Nephron (organoid): ENCODE data around the gene COMMD4.

Source experiments
- H3K27ac Mint-ChIP-seq, 3 experiments: 2 replicates each; pipeline ENCODE4 v1.8.0; 2020; ENCODE audit warnings: mixed read lengths in 3 of 3, mild to moderate bottlenecking in 2 of 3, moderate library complexity in 1 of 3
- H3K27me3 Mint-ChIP-seq: 2 replicates; pipeline ENCODE4 v1.8.0; 2021; ENCODE audit warnings: low read depth, mild to moderate bottlenecking, moderate library complexity, mixed read lengths
- H3K36me3 Mint-ChIP-seq: 2 replicates; pipeline ENCODE4 v1.8.0; 2020; ENCODE audit warnings: low read depth, mixed read lengths
- H3K4me1 Mint-ChIP-seq: 2 replicates; pipeline ENCODE4 v1.8.0; 2020; ENCODE audit warnings: mixed read lengths
- H3K4me3 Mint-ChIP-seq, 3 experiments: 2 replicates each; pipeline ENCODE4 v1.8.0; 2020; ENCODE audit warnings: mild to moderate bottlenecking in 3 of 3, mixed read lengths in 3 of 3, moderate library complexity in 2 of 3
- H3K9me3 Mint-ChIP-seq: 2 replicates; pipeline ENCODE4 v1.8.0; 2020; ENCODE audit warnings: mixed read lengths
- TF ChIP-seq, protein P1 (sequence below), 3 experiments: fragments of 200-600 bp; sonication (generic); IDR thresholded peaks; one replicate each; pipeline ENCODE4 v1.5.0; 2021; ENCODE audit warnings: antibody characterized with exemption in 3 of 3; ENCODE audit not compliant: unreplicated experiment in 3 of 3

Gene COMMD4

GRCh38 chr15:75360391-75360790 lies 24.5 kb downstream of the COMMD4 start:
- H3K27me3 Mint-ChIP-seq, result peaks cover 3% of the 10 kb centered on the region
- no peaks in the 10 kb centered on the region for H3K9me3 Mint-ChIP-seq
- H3K4me3 Mint-ChIP-seq, result no peak overlapping the region
- TF ChIP-seq, protein P1, sequence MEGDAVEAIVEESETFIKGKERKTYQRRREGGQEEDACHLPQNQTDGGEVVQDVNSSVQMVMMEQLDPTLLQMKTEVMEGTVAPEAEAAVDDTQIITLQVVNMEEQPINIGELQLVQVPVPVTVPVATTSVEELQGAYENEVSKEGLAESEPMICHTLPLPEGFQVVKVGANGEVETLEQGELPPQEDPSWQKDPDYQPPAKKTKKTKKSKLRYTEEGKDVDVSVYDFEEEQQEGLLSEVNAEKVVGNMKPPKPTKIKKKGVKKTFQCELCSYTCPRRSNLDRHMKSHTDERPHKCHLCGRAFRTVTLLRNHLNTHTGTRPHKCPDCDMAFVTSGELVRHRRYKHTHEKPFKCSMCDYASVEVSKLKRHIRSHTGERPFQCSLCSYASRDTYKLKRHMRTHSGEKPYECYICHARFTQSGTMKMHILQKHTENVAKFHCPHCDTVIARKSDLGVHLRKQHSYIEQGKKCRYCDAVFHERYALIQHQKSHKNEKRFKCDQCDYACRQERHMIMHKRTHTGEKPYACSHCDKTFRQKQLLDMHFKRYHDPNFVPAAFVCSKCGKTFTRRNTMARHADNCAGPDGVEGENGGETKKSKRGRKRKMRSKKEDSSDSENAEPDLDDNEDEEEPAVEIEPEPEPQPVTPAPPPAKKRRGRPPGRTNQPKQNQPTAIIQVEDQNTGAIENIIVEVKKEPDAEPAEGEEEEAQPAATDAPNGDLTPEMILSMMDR (IDR thresholded peaks at IDR 0.05; ENCODE audit: unreplicated experiment in 3 of 3), result no peak
- no peak overlapping the region for H3K27ac Mint-ChIP-seq
- peaks cover 4% of the 10 kb centered on the region for H3K36me3 Mint-ChIP-seq
- H3K4me1 Mint-ChIP-seq, result no peaks in the 10 kb centered on the region

DNA sequence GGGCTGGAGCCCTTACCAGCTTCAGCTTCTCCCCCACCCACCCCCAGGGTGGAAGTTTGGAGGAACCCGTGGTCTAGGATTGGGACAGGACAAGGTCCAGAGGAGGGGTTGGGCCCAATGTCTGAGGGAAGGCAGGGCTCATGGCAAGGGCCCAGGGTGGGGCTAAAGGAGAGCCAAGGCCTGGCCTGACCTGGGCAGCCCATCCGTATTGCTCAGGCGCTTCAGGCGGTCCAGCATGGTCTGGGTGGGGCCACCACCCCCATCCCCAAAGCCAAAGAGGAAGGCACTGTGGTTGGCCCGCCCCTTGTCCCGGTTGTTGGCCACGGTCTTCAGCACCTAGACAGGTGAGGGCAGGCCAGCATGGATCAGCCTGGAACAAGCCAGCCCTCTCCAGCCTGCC lies 25.0 kb downstream of the COMMD4 start:
- Mint-ChIP-seq H3K4me1 (no peaks in the 10 kb centered on the region), H3K27me3 (peaks cover 3% of the 10 kb centered on the region), H3K27ac (no peak overlapping the region), H3K9me3 (no peaks in the 10 kb centered on the region), H3K4me3 (no peak overlapping the region), H3K36me3 (peaks cover 4% of the 10 kb centered on the region)
- TF ChIP-seq, protein P1 (IDR thresholded peaks at IDR 0.05; ENCODE audit: unreplicated experiment in 3 of 3), result no peak

DNA sequence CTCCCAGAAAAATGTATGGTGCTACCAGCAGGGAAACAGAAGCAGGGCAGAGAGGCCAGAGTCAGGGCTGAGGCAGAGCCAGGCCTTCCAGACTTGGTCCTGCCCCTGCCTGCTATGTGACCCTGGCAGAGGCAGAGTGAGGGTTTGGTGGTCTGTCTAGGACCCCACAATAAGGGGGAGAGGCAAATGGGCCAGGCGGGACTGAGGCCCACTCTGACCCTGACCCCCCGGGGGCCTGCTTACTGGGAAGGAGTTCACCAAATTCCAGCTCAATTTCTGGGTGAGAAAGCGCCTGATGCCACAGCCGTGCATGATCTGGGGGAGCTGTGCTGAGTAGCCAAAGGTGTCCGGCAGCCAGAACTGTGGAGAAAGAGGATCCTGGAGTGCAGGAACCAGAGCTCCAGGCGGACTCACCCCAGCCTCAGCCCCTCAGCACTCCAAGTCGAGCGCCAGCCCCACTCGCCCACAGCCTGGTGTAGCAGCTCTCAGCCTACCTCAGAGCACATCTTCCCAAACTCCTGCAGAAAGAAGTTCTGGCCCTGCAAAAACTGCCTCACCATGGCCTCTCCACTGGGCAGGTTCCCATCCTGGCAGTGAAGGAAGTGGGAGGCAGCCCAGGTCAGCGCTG lies 25.6 kb downstream of the COMMD4 start:
- Mint-ChIP-seq H3K27ac (no peak overlapping the region), H3K4me3 (no peak overlapping the region), H3K36me3 (peaks cover 4% of the 10 kb centered on the region), H3K4me1 (no peaks in the 10 kb centered on the region), H3K9me3 (no peaks in the 10 kb centered on the region), H3K27me3 (peaks cover 3% of the 10 kb centered on the region)
- TF ChIP-seq, protein P1 (IDR thresholded peaks at IDR 0.05; ENCODE audit: unreplicated experiment in 3 of 3), result no peak

DNA sequence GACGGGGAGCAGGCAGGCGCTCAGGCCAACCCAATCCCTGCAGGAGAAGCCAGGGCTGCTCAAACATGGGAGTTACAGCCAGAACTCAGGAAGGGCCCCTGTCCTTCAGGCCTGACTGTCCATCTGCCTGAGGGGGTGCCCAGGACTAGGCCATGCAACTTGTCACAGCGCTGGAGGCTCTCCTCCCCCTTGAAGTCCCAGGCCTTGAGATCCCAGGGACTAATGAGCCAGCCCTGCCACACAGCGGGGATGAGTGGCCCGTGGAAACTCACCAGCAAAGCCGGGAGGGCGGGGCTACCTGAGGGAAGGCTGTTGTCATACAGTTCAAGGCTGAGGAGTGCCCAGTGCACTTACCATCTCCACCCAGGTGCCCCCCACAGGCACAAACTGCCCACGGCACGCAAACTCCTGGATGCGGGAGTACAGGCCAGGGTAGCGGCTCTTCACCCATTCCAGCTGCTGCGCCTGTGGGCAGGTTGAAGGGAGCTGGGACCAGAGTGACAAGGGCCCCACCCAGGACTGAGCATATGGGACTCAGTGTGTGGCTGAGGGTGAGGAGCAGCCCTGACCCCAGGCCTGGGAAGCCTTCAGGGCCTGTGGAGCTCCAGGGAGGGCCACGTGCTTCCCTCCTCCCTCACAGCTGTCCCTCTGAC lies 26.3 kb downstream of the COMMD4 start:
- TF ChIP-seq, protein P1 (IDR thresholded peaks at IDR 0.05; ENCODE audit: unreplicated experiment in 3 of 3), result no peak
- Mint-ChIP-seq H3K27ac (no peak overlapping the region), H3K36me3 (peaks cover 4% of the 10 kb centered on the region), H3K27me3 (peaks cover 3% of the 10 kb centered on the region), H3K4me3 (no peak overlapping the region), H3K4me1 (no peaks in the 10 kb centered on the region), H3K9me3 (no peaks in the 10 kb centered on the region)

GRCh38 chr15:75362642-75363249 lies 26.9 kb downstream of the COMMD4 start:
- Mint-ChIP-seq H3K4me3 (no peak overlapping the region), H3K27me3 (peaks cover 3% of the 10 kb centered on the region), H3K36me3 (peaks cover 4% of the 10 kb centered on the region), H3K4me1 (no peaks in the 10 kb centered on the region), H3K9me3 (no peaks in the 10 kb centered on the region), H3K27ac (no peak overlapping the region)
- TF ChIP-seq, protein P1 (IDR thresholded peaks at IDR 0.05; ENCODE audit: unreplicated experiment in 3 of 3), result no peak
